WTC11 (cell line): ENCODE measurements around the gene DNM3.

ENCODE experiments used
- ATF2 ChIP-seq: sonication (generic); formaldehyde crosslinking; IDR thresholded peaks from 2 replicates; pipeline ENCODE4 v1.8.1; 2022; ENCODE audit warnings: low read depth, missing genetic modification reagents, borderline replicate concordance
- CTCF ChIP-seq: fragments of 200-600 bp; IDR thresholded peaks from 2 replicates; pipeline ENCODE4 v1.8.0; 2022; ENCODE audit warnings: antibody characterized with exemption
- FOXK1 ChIP-seq: sonication (generic); formaldehyde crosslinking; IDR thresholded peaks from 2 replicates; pipeline ENCODE4 v1.8.0; 2022; ENCODE audit warnings: mild to moderate bottlenecking, moderate library complexity, missing genetic modification reagents
- FOXP4 ChIP-seq: sonication (generic); formaldehyde crosslinking; IDR thresholded peaks from 2 replicates; pipeline ENCODE4 v1.8.0; 2022; ENCODE audit warnings: mild to moderate bottlenecking, missing genetic modification reagents
- GABPB1 ChIP-seq: sonication (generic); formaldehyde crosslinking; IDR thresholded peaks from 2 replicates; pipeline ENCODE4 v1.8.1; 2023; ENCODE audit warnings: mild to moderate bottlenecking, missing genetic modification reagents
- MAX ChIP-seq: sonication (generic); formaldehyde crosslinking; IDR thresholded peaks from 2 replicates; pipeline ENCODE4 v1.8.0; 2022; ENCODE audit warnings: mild to moderate bottlenecking, missing genetic modification reagents
- NR2C2 ChIP-seq: sonication (generic); formaldehyde crosslinking; IDR thresholded peaks from 2 replicates; pipeline ENCODE4 v1.8.0; 2022; ENCODE audit warnings: mild to moderate bottlenecking, missing genetic modification reagents
- NR3C1 ChIP-seq: sonication (generic); formaldehyde crosslinking; conservative IDR thresholded peaks from 2 replicates; pipeline ENCODE4 v1.8.1; 2023; ENCODE audit warnings: low read depth, mild to moderate bottlenecking, missing genetic modification reagents
- PREB ChIP-seq: sonication (generic); formaldehyde crosslinking; IDR thresholded peaks from 2 replicates; pipeline ENCODE4 v1.8.1; 2022; ENCODE audit warnings: mild to moderate bottlenecking, missing genetic modification reagents, moderate library complexity, borderline replicate concordance
- RELA ChIP-seq: sonication (generic); formaldehyde crosslinking; IDR thresholded peaks from 2 replicates; pipeline ENCODE4 v1.8.1; 2022; ENCODE audit warnings: missing genetic modification reagents, mild to moderate bottlenecking, borderline replicate concordance
- SOX15 ChIP-seq: fragments of 250-450 bp; sonication (Bioruptor Pico); IDR thresholded peaks from 2 replicates; pipeline ENCODE4 v1.9.0; 2021; ENCODE audit warnings: mild to moderate bottlenecking
- TP53 ChIP-seq: sonication (generic); formaldehyde crosslinking; IDR thresholded peaks from 2 replicates; pipeline ENCODE4 v1.8.1; 2023; ENCODE audit warnings: mild to moderate bottlenecking, missing genetic modification reagents
- USF1 ChIP-seq: sonication (generic); formaldehyde crosslinking; IDR thresholded peaks from 2 replicates; pipeline ENCODE4 v1.8.0; 2022; ENCODE audit warnings: mild to moderate bottlenecking, missing genetic modification reagents
- USF2 ChIP-seq: sonication (generic); formaldehyde crosslinking; IDR thresholded peaks from 2 replicates; pipeline ENCODE4 v1.8.1; 2023; ENCODE audit warnings: mild to moderate bottlenecking, missing genetic modification reagents, moderate library complexity

- TF ChIP-seq GABPB1 (no peak), NR2C2 (CRISPR knock-in tag) (no peak), MAX (CRISPR knock-in tag) (no peak), RELA (no peak), SOX15 (CRISPR knock-in tag) (no peak), NR3C1 (CRISPR knock-in tag) (no peak), USF1 (CRISPR knock-in tag) (no peak), CTCF (no peak), USF2 (CRISPR knock-in tag) (no peak), ATF2 (CRISPR knock-in tag) (no peak), TP53 (CRISPR knock-in tag) (no peak), FOXP4 (CRISPR knock-in tag) (no peak), FOXK1 (no peak), PREB (CRISPR knock-in tag) (no peak)
Measured at GRCh38 chr1:172125812-172126430, 284.6 kb downstream of the DNM3 start.
